ENCODE measurements around the gene PIGP. TPM values are rescaled to one million over a fixed set of nuclear protein-coding genes. Genes with fewer than 3 reads are reported as not detected.
"Not testable (repeated sequence)": the region's sequence is repeated elsewhere in the genome, so short reads cannot be mapped to it uniquely, and the experiment has no call there.

Gene PIGP
- total RNA-seq, 3 donors from 2014 or later: 15.2 to 20.2 (median 19.7) TPM

DNA sequence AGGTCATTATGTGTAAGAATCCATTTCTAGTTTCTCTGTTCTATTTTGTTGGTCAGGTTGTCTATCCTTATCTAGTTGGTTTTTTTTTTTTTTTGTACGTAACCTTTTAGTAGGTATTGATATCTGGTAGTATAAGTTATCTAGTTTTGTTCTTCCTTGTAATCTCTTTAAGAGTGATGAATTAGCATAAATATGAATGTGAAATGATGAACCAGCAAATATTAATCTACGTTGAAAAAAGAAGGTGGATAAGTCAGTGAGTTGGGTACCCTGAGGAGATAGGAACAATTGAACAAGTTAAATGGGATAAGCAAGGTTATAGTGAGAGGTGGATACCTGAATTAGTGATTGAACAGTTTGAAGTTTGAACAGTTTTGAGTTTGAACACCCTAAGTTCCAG is 34.1 kb upstream of the PIGP start:
- H3K4me3 ChIP-seq: no peak overlapping the region
- H3K36me3 ChIP-seq (ENCODE audit: low read depth): no peaks in the 10 kb centered on the region
- no peak for ATAC-seq
- intact Hi-C loops (cut with DNase I, micrococcal nuclease): no loop called here
- no peaks in the 10 kb centered on the region for H3K4me1 ChIP-seq (ENCODE audit: low read depth)
- TF ChIP-seq, protein P1, sequence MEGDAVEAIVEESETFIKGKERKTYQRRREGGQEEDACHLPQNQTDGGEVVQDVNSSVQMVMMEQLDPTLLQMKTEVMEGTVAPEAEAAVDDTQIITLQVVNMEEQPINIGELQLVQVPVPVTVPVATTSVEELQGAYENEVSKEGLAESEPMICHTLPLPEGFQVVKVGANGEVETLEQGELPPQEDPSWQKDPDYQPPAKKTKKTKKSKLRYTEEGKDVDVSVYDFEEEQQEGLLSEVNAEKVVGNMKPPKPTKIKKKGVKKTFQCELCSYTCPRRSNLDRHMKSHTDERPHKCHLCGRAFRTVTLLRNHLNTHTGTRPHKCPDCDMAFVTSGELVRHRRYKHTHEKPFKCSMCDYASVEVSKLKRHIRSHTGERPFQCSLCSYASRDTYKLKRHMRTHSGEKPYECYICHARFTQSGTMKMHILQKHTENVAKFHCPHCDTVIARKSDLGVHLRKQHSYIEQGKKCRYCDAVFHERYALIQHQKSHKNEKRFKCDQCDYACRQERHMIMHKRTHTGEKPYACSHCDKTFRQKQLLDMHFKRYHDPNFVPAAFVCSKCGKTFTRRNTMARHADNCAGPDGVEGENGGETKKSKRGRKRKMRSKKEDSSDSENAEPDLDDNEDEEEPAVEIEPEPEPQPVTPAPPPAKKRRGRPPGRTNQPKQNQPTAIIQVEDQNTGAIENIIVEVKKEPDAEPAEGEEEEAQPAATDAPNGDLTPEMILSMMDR (IDR thresholded peaks at IDR 0.05): no peak
- H3K9me3 ChIP-seq: peaks cover 3% of the 10 kb centered on the region
- DNase-seq: no peak

DNA sequence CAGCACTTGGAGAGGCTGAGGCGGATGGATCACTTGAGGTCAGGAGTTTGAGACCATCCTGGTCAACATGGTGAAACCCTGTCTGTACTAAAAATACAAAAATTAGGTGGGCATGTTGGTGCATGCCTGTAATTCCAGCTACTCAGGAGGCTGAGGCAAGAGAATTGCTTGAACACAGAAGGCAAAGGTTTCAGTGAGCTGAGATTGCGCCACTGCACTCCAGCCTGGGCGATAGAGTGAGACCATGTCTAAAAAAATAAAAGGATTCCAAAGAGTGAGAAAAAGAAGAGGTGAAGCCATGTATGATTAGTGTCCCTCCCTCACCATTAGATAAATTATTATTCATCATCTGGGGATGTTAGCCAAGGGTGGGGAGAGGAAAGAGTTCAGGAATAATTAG is 29.9 kb upstream of the PIGP start:
- H3K9me3 ChIP-seq; H3K36me3 ChIP-seq (ENCODE audit: low read depth); H3K4me3 ChIP-seq; intact Hi-C loops (cut with DNase I, micrococcal nuclease); H3K4me1 ChIP-seq (ENCODE audit: low read depth); ATAC-seq; DNase-seq: not testable (repeated sequence)

DNA sequence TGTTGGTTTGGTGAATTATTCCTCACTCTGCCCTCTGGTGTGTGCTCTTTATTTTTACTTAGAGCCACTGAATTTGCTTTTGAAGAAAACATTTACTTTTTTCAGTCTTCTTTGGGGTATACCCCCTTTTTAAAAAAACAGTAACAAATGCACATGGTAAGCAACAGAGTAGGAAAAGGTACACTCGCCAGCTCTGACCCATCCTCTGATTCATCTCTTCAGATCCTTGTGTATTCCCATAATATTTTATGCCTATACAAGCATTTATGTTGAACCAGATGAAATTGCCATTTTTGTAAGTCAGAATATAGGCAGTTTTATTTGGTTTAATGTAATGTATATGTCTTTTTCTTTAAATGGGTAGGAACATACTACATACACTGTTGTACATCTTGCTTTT is 28.5 kb upstream of the PIGP start:
- intact Hi-C loops (cut with DNase I, micrococcal nuclease): no loop called here
- H3K36me3 ChIP-seq (ENCODE audit: low read depth): no peaks in the 10 kb centered on the region
- TF ChIP-seq, protein P1 (IDR thresholded peaks at IDR 0.05): no peak
- DNase-seq: no peak
- ATAC-seq: no peak
- no peaks in the 10 kb centered on the region for H3K9me3 ChIP-seq
- no peak overlapping the region for H3K4me3 ChIP-seq
- H3K4me1 ChIP-seq (ENCODE audit: low read depth): no peaks in the 10 kb centered on the region

DNA sequence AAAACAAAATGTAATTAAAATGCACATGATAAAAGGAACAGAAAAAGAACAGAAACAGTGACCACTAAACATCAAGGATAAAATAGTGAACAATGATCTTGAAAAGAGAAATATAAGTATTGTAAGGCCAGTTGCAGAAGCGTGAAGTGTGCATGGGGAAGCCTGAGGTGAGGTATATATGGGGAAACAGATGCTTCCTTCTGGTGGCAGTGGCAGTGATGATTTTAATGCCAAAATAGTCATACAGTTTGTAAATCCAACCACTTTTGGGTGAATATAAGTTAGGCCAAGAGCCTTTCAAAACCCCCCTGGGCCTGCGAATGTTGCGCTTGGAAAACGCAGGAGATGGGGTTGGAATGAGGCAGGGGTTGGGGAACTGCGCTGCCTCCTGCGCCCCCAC is 27.4 kb upstream of the PIGP start:
- Histone ChIP-seq H3K4me1 (ENCODE audit: low read depth) (no peaks in the 10 kb centered on the region), H3K9me3 (no peaks in the 10 kb centered on the region), H3K36me3 (ENCODE audit: low read depth) (no peaks in the 10 kb centered on the region), H3K4me3 (no peak overlapping the region)
- TF ChIP-seq, protein P1 (IDR thresholded peaks at IDR 0.05): no peak
- ATAC-seq: no peak
- intact Hi-C loops (cut with DNase I, micrococcal nuclease): no loop called here
- DNase-seq: no peak

DNA sequence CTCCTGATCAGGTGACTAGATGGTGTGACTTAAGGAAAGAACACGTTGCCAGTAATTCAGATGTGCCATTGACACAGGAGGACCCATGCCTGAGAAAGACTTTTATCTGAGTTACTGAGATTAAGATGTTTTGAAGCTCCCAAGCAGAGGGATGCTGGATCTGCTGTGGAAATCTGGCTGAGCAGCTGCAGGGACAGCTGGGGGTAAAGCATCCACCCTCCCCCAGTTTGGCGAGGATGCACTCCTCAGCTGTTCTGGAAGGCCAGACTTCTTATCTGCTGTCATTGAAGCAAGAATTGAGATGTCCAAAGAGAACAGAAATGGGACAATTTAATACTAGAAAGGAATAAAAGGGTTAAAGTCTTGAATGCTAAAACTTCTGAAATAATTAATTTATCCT is 25.9 kb upstream of the PIGP start:
- Histone ChIP-seq H3K4me3 (no peak overlapping the region), H3K4me1 (ENCODE audit: low read depth) (no peaks in the 10 kb centered on the region), H3K36me3 (ENCODE audit: low read depth) (no peaks in the 10 kb centered on the region), H3K9me3 (no peaks in the 10 kb centered on the region)
- TF ChIP-seq, protein P1 (IDR thresholded peaks at IDR 0.05): no peak
- ATAC-seq: no peak
- intact Hi-C loops (cut with DNase I, micrococcal nuclease): no loop called here
- DNase-seq: no peak

DNA sequence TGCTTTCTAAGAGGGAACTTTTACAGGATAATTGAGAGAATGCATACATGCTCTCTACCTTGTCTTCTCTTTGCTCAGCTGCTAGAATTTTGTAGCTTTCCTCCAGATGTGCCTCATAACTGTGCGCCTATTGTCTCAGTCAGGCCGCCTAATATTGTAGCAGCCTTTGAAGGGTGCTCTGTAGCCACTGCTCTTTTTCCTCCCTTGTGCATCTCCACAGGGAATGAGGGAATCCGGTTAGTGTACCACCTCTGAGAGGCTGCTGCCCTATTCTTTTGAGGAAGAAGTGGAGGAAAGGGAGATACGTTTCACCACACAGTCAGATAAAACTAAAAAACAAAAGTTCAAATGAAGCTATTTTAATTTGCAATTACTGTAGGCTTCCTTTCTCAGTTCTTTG is 22.9 kb upstream of the PIGP start:
- intact Hi-C loops (cut with DNase I, micrococcal nuclease): no loop called here
- ATAC-seq: no peak
- no peak overlapping the region for H3K4me3 ChIP-seq
- no peaks in the 10 kb centered on the region for H3K4me1 ChIP-seq (ENCODE audit: low read depth)
- no peak for DNase-seq
- H3K9me3 ChIP-seq: no peaks in the 10 kb centered on the region
- TF ChIP-seq, protein P1 (IDR thresholded peaks at IDR 0.05): no peak
- no peaks in the 10 kb centered on the region for H3K36me3 ChIP-seq (ENCODE audit: low read depth)

All from mucosa of descending colon (tissue), 3 donors.